CD14-positive monocyte (primary cell): Measurements from ENCODE around the gene ABHD17B. TPM values are rescaled to one million over a fixed set of nuclear protein-coding genes. Genes with fewer than 3 reads are reported as not detected.
A peak's percentile ranks its signal among the peaks of the same experiment; 100 is the strongest.

Experiments
- DNase-seq, 3 donors: peaks; one replicate each; pipeline ENCODE4 v3.0.0-alpha.2; 2011 to 2022
- H2AFZ ChIP-seq: 2 replicates; pipeline ENCODE4 v1.6.0; 2012; ENCODE audit warnings: mild to moderate bottlenecking, low read depth, low read length, inconsistent platforms; ENCODE audit not compliant: insufficient read depth, poor library complexity, severe bottlenecking
- H3K27ac ChIP-seq, 2 donors: 1 replicate in 1 of 2; 2 replicates in 1 of 2; pipeline ENCODE4 v1.5.1; 2012 to 2013; ENCODE audit warnings: low read length in 2 of 2, control low read depth in 1 of 2, inconsistent platforms in 1 of 2, low read depth in 1 of 2, mild to moderate bottlenecking in 1 of 2
- H3K27me3 ChIP-seq, 2 donors: one replicate each; pipeline versions ENCODE4 v1.6.0 to v1.6.1; 2011 to 2013; ENCODE audit warnings: low read length in 2 of 2; ENCODE audit not compliant: control insufficient read depth in 2 of 2, insufficient read depth in 2 of 2
- H3K36me3 ChIP-seq, 2 donors: replicated peaks in 1 of 2; 1 replicate in 1 of 2; 2 replicates in 1 of 2; pipeline versions ENCODE4 v1.5.1 to v1.6.1; 2012 to 2013; ENCODE audit warnings: low read length in 2 of 2, control low read depth in 1 of 2, inconsistent platforms in 1 of 2, mild to moderate bottlenecking in 1 of 2; ENCODE audit not compliant: insufficient read depth in 2 of 2, control insufficient read depth in 1 of 2
- H3K4me1 ChIP-seq, 2 donors: 1 replicate in 1 of 2; 2 replicates in 1 of 2; pipeline versions ENCODE4 v1.5.1 to v1.6.1; 2012 to 2013; ENCODE audit warnings: low read length in 2 of 2, control low read depth in 1 of 2, inconsistent platforms in 1 of 2, mild to moderate bottlenecking in 1 of 2, moderate library complexity in 1 of 2; ENCODE audit not compliant: insufficient read depth in 2 of 2, control insufficient read depth in 1 of 2
- H3K4me2 ChIP-seq: replicated peaks from 2 replicates; pipeline ENCODE3; 2012; ENCODE audit warnings: low read length, moderate library complexity, mild to moderate bottlenecking; ENCODE audit not compliant: poor library complexity, severe bottlenecking; ENCODE audit errors: extremely low read depth
- H3K4me3 ChIP-seq, 3 experiments: fragments of 200-600 bp in 1 of 3; sonication (generic) in 1 of 3; replicated peaks in 1 of 3; 1 replicate in 2 of 3; 2 replicates in 1 of 3; pipeline ENCODE4 v1.5.1; 2011 to 2013; ENCODE audit warnings: low read length in 3 of 3, mild to moderate bottlenecking in 3 of 3, control low read depth in 2 of 3, low read depth in 2 of 3, inconsistent platforms in 1 of 3, moderate library complexity in 1 of 3
- H3K79me2 ChIP-seq: 2 replicates; pipeline ENCODE4 v1.6.0; 2012; ENCODE audit warnings: mild to moderate bottlenecking, control low read depth, inconsistent platforms, low read length, moderate library complexity; ENCODE audit not compliant: insufficient read depth
- H3K9ac ChIP-seq: 2 replicates; pipeline ENCODE4 v1.6.0; 2017; ENCODE audit warnings: low read length, mild to moderate bottlenecking; ENCODE audit not compliant: insufficient read depth, poor library complexity, severe bottlenecking
- H3K9me3 ChIP-seq, 2 donors: replicated peaks in 1 of 2; 1 replicate in 1 of 2; 2 replicates in 1 of 2; pipeline versions ENCODE4 v1.5.1 to v1.6.1; 2012 to 2013; ENCODE audit warnings: low read length in 2 of 2, control low read depth in 1 of 2; ENCODE audit not compliant: control insufficient read depth in 1 of 2, insufficient read depth in 1 of 2
- H4K20me1 ChIP-seq: 2 replicates; pipeline ENCODE4 v1.6.0; 2012; ENCODE audit warnings: mild to moderate bottlenecking, low read length, control low read depth, moderate library complexity; ENCODE audit not compliant: insufficient read depth
- H3K27ac Mint-ChIP-seq, 7 donors: one replicate each; pipeline ENCODE4 v1.8.0; 2020; ENCODE audit warnings: mild to moderate bottlenecking in 7 of 7, mixed read lengths in 7 of 7, moderate library complexity in 6 of 7, inconsistent platforms in 2 of 7
- H3K27me3 Mint-ChIP-seq, 3 donors: one replicate each; pipeline ENCODE4 v1.8.0; 2021 to 2022; ENCODE audit warnings: low read depth in 3 of 3, mild to moderate bottlenecking in 3 of 3, mixed read lengths in 3 of 3, moderate library complexity in 3 of 3, inconsistent platforms in 1 of 3
- H3K36me3 Mint-ChIP-seq, 2 donors: one replicate each; pipeline ENCODE4 v1.8.0; 2020; ENCODE audit warnings: mixed read lengths in 2 of 2, inconsistent platforms in 1 of 2, mild to moderate bottlenecking in 1 of 2
- H3K4me1 Mint-ChIP-seq: one replicate; pipeline ENCODE4 v1.8.0; 2020; ENCODE audit warnings: mild to moderate bottlenecking, mixed read lengths
- H3K4me3 Mint-ChIP-seq, 2 donors: one replicate each; pipeline ENCODE4 v1.8.0; 2020; ENCODE audit warnings: mild to moderate bottlenecking in 2 of 2, mixed read lengths in 2 of 2, moderate library complexity in 1 of 2
- H3K9me3 Mint-ChIP-seq, 7 donors: one replicate each; pipeline ENCODE4 v1.8.0; 2020 to 2022; ENCODE audit warnings: mixed read lengths in 7 of 7, mild to moderate bottlenecking in 6 of 7, moderate library complexity in 6 of 7, inconsistent platforms in 2 of 7
- WGBS: methylation state at CpG from one replicate; pipeline ENCODE4 v1.1.5; 2013; ENCODE audit warnings: missing lambda C conversion rate; ENCODE audit not compliant: insufficient coverage; 5-methylcytosine and 5-hydroxymethylcytosine counted together
- intact Hi-C, 2 donors: fragments of 100-400 bp; cut with micrococcal nuclease; formaldehyde crosslinking; loops; one replicate each; pipeline versions ENCODE4 v1.15.0 to v1.15.1; 2023
- polyA plus RNA-seq, 3 donors: library from polyadenylated mRNA; depleted of rRNA in 1 of 3; unstranded in 2 of 3; stranded (reverse) in 1 of 3; fragments of 300-500 nt in 2 of 3; fragments of >200 nt in 1 of 3; fragmentation: Illumina TruSeq in 2 of 3; gene quantifications; 1 replicate in 2 of 3; 2 replicates in 1 of 3; pipeline ENCODE4 v1.2.3, GENCODE V29; 2012 to 2021
- TF ChIP-seq, protein P1 (sequence below): fragments of 200-600 bp; IDR thresholded peaks from one replicate; pipeline ENCODE4 v1.8.0; 2022; ENCODE audit warnings: antibody characterized with exemption, mild to moderate bottlenecking

Gene ABHD17B
- polyA plus RNA-seq, 3 donors = 4.1 to 12.8 (median 12.3) TPM

DNA sequence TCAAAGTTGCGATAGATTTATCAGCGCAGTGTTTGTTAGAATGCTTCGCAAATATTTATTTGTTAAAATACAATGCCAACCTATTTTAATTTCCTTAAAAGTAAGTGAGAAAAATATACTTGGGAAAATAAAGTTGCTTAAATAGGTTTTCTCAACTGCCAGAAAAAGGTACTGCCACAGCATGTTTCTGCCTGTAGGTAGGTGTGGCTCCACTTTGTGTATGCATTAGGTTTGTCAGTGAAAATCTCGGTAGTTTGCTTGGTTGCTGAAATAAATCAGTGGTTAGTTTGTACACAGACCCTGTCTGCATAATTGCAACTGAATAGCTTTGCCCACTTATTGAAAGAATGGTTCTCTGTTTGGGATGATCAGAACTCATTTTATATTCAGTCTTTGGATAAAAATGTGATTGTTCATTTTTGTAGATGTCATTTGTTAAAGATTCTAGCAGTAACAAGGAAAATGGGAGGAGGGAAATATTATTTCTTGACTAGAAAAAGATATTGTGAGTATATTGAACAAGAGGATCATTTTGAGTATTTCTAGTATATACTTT lies 26.2 kb upstream of the ABHD17B start:
- Histone ChIP-seq H3K4me3 (no peak overlapping the region), H4K20me1 (peaks cover 9% of the 10 kb centered on the region), H3K27ac (no peak overlapping the region), H3K36me3 (no peaks in the 10 kb centered on the region), H3K4me2 (no peak overlapping the region), H3K9ac (no peak overlapping the region), H3K4me1 (no peaks in the 10 kb centered on the region), H3K79me2 (peaks cover 14% of the 10 kb centered on the region), H3K27me3 (no peaks in the 10 kb centered on the region), H3K9me3 (no peaks in the 10 kb centered on the region), H2AFZ (no peak overlapping the region)
- Mint-ChIP-seq H3K4me1 (peaks cover 11% of the 10 kb centered on the region), H3K36me3 (peaks cover 2 to 4% of the 10 kb centered on the region in 2 donors), H3K4me3 (no peak overlapping the region), H3K9me3 (peaks cover 0 to 1% (median 0%) of the 10 kb centered on the region in 7 donors), H3K27me3 (no peaks in the 10 kb centered on the region), H3K27ac (no peak overlapping the region)
- intact Hi-C loops = no loop called here
- TF ChIP-seq, protein P1, sequence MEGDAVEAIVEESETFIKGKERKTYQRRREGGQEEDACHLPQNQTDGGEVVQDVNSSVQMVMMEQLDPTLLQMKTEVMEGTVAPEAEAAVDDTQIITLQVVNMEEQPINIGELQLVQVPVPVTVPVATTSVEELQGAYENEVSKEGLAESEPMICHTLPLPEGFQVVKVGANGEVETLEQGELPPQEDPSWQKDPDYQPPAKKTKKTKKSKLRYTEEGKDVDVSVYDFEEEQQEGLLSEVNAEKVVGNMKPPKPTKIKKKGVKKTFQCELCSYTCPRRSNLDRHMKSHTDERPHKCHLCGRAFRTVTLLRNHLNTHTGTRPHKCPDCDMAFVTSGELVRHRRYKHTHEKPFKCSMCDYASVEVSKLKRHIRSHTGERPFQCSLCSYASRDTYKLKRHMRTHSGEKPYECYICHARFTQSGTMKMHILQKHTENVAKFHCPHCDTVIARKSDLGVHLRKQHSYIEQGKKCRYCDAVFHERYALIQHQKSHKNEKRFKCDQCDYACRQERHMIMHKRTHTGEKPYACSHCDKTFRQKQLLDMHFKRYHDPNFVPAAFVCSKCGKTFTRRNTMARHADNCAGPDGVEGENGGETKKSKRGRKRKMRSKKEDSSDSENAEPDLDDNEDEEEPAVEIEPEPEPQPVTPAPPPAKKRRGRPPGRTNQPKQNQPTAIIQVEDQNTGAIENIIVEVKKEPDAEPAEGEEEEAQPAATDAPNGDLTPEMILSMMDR = no peak
- no peak for DNase-seq
- 33% methylated on average over 1 of the region's 4 CpGs for WGBS

DNA sequence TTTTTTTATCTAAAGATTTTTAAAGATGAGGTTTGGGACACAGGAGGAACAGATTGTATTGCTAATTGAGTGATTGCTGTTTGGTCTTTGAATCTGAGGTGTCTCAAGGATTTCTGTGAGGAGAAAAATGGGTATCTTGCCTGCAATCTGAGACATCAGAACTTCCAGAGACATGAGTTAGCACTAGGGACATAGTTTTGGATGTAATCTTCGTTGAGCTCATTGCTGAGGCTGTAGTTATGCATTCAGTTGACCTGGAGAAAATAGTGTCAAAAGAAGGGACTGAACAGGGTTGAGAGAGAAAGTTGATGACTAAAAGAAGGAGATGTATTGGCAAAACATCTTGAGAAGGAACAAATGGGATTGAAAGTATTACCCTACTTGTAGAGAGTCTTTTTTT lies 25.1 kb upstream of the ABHD17B start:
- peaks cover 2 to 4% of the 10 kb centered on the region in 2 donors for H3K36me3 Mint-ChIP-seq
- no peaks in the 10 kb centered on the region for H3K27me3 Mint-ChIP-seq
- no peaks in the 10 kb centered on the region for H3K27me3 ChIP-seq
- peaks cover 14% of the 10 kb centered on the region for H3K79me2 ChIP-seq
- no peak overlapping the region for H3K4me3 Mint-ChIP-seq
- peak overlapping the region in 2 of 7 donors; percentile 1 to 54 for H3K27ac Mint-ChIP-seq
- no peaks in the 10 kb centered on the region for H3K4me1 ChIP-seq
- peaks cover 6% of the 10 kb centered on the region for H4K20me1 ChIP-seq
- H3K9me3 ChIP-seq = no peaks in the 10 kb centered on the region
- TF ChIP-seq, protein P1 = no peak
- H3K9ac ChIP-seq = no peak overlapping the region
- WGBS = 73% methylated on average over 1 of the region's 1 CpG
- intact Hi-C loops = no loop called here
- H3K4me2 ChIP-seq = no peak overlapping the region
- H3K4me3 ChIP-seq = no peak overlapping the region
- H2AFZ ChIP-seq = no peak overlapping the region
- peaks cover 0 to 2% (median 0%) of the 10 kb centered on the region in 7 donors for H3K9me3 Mint-ChIP-seq
- peaks cover 11% of the 10 kb centered on the region for H3K4me1 Mint-ChIP-seq
- H3K27ac ChIP-seq = no peak overlapping the region
- no peaks in the 10 kb centered on the region for H3K36me3 ChIP-seq
- DNase-seq = no peak
